Gastroesophageal sphincter (tissue), 4 donors: ENCODE measurements around the gene PLEKHG2. TPM values are rescaled to one million over a fixed set of nuclear protein-coding genes. Genes with fewer than 3 reads are reported as not detected.

Source experiments
- ATAC-seq: fragments of 150-250 bp; one replicate; pipeline ENCODE4 v1.9.1; 2016; ENCODE audit warnings: mild to moderate bottlenecking, moderate library complexity
- H3K27ac ChIP-seq, 4 donors: fragments of 200-600 bp; sonication (generic) in 3 of 4; 1 replicate in 3 of 4; 2 replicates in 1 of 4; pipeline ENCODE4 v1.5.1; 2016 to 2019
- H3K27me3 ChIP-seq: fragments of 200-600 bp; sonication (generic); one replicate; pipeline ENCODE4 v1.5.1; 2019
- H3K36me3 ChIP-seq, 2 donors: fragments of 200-600 bp; sonication (generic); one replicate each; pipeline ENCODE4 v1.5.1; 2019; ENCODE audit warnings: control low read depth in 1 of 2
- H3K4me1 ChIP-seq, 3 donors: fragments of 200-600 bp; sonication (generic); 1 replicate in 2 of 3; 2 replicates in 1 of 3; pipeline ENCODE4 v1.5.1; 2016 to 2019; ENCODE audit warnings: control low read depth in 2 of 3
- H3K4me3 ChIP-seq, 2 donors: fragments of 200-600 bp; sonication (generic); one replicate each; pipeline ENCODE4 v1.5.1; 2019; ENCODE audit warnings: mild to moderate bottlenecking in 1 of 2, moderate library complexity in 1 of 2
- H3K9me3 ChIP-seq, 3 donors: fragments of 200-600 bp; sonication (generic); one replicate each; pipeline ENCODE4 v1.5.1; 2017 to 2019; ENCODE audit warnings: control low read depth in 2 of 3
- EP300 ChIP-seq: sonication (generic); formaldehyde crosslinking; IDR thresholded peaks from one replicate; pipeline ENCODE4 v1.6.1; 2017; ENCODE audit warnings: antibody characterized with exemption, mild to moderate bottlenecking
- POLR2A ChIP-seq, 2 donors: fragments of 450-650 bp; IDR thresholded peaks; one replicate each; pipeline ENCODE4 v1.6.1; 2017; ENCODE audit warnings: antibody characterized with exemption in 2 of 2, mild to moderate bottlenecking in 2 of 2, moderate library complexity in 1 of 2
- POLR2AphosphoS5 ChIP-seq: sonication (generic); formaldehyde crosslinking; IDR thresholded peaks from one replicate; pipeline ENCODE4 v1.6.1; 2017; ENCODE audit warnings: antibody characterized with exemption
- WGBS, 2 donors: methylation state at CpG; one replicate each; pipeline ENCODE4 v1.1.5; 2018; ENCODE audit warnings: low coverage in 1 of 2; 5-methylcytosine and 5-hydroxymethylcytosine counted together
- total RNA-seq, 4 donors: library from RNA; depleted of rRNA; stranded (reverse); fragments of >200 nt; gene quantifications; one replicate each; pipeline ENCODE4 v1.1.0, GENCODE V29; 2016
- TF ChIP-seq, protein P1 (sequence below), 4 experiments: fragments of 200-600 bp in 2 of 4; fragments of 450-650 bp in 2 of 4; sonication (generic) in 1 of 4; IDR thresholded peaks; one replicate each; pipeline ENCODE4 v1.5.1; 2017 to 2019; ENCODE audit warnings: antibody characterized with exemption in 4 of 4, mild to moderate bottlenecking in 2 of 4, moderate library complexity in 2 of 4

Gene PLEKHG2
- total RNA-seq, 4 donors from 2014 or later, result 19.5 to 35.3 (median 23.4) TPM

DNA sequence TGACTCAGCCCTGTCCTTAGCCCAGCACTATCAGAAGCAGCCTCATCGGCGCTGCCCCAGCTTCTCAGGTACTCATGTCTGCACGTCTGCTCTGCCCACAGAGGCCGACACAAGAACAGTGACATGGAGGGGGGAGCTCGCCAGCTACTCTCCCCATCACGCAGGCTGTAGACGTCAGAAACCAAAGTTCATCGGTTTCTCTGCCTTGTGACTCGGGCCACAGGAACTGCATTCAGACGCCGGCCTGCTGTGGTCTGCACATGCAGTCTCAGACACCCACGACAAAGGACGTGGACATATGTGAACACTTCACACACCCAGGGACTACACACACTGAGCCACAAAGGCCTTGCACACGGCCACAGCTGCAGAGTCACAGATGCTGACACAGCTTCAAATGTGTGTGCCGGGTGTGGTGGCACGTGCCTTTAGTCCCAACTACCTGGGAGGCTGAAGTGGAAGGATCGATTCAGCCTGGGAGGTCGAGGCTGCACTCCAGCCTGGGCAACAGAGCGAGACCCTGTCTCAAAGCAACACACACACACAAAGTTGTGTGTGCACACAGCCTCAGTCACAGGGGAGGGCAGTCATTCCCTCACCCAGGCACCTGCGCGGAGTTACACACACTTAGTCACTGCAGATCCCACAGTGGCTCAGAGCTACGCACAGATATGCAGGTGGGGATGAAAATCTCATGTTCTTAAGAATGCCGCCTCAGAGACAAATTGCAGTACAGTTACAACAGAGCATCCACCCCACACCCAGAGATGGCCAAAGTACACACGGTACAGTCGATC is 10.7 kb upstream of the PLEKHG2 start:
- Histone ChIP-seq H3K36me3 (peaks cover 0 to 19% of the 10 kb centered on the region in 2 donors), H3K27ac (peak overlapping the region; percentile 99 to 100 (median 99)), H3K27me3 (no peaks in the 10 kb centered on the region), H3K4me1 (peaks cover 8 to 82% (median 35%) of the 10 kb centered on the region in 3 donors), H3K4me3 (peak overlapping the region in 1 of 2 donors; percentile 71), H3K9me3 (no peaks in the 10 kb centered on the region)
- ATAC-seq, result no peak
- 53 to 80% methylated on average over 1 to 7 of the region's 25 CpGs for WGBS, 2 donors
- TF ChIP-seq, protein P1, sequence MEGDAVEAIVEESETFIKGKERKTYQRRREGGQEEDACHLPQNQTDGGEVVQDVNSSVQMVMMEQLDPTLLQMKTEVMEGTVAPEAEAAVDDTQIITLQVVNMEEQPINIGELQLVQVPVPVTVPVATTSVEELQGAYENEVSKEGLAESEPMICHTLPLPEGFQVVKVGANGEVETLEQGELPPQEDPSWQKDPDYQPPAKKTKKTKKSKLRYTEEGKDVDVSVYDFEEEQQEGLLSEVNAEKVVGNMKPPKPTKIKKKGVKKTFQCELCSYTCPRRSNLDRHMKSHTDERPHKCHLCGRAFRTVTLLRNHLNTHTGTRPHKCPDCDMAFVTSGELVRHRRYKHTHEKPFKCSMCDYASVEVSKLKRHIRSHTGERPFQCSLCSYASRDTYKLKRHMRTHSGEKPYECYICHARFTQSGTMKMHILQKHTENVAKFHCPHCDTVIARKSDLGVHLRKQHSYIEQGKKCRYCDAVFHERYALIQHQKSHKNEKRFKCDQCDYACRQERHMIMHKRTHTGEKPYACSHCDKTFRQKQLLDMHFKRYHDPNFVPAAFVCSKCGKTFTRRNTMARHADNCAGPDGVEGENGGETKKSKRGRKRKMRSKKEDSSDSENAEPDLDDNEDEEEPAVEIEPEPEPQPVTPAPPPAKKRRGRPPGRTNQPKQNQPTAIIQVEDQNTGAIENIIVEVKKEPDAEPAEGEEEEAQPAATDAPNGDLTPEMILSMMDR (IDR thresholded peaks at IDR 0.05), result no peak
- TF ChIP-seq EP300 (no peak), POLR2A (IDR thresholded peaks at IDR 0.05) (no peak), POLR2AphosphoS5 (peak; percentile 35)

DNA sequence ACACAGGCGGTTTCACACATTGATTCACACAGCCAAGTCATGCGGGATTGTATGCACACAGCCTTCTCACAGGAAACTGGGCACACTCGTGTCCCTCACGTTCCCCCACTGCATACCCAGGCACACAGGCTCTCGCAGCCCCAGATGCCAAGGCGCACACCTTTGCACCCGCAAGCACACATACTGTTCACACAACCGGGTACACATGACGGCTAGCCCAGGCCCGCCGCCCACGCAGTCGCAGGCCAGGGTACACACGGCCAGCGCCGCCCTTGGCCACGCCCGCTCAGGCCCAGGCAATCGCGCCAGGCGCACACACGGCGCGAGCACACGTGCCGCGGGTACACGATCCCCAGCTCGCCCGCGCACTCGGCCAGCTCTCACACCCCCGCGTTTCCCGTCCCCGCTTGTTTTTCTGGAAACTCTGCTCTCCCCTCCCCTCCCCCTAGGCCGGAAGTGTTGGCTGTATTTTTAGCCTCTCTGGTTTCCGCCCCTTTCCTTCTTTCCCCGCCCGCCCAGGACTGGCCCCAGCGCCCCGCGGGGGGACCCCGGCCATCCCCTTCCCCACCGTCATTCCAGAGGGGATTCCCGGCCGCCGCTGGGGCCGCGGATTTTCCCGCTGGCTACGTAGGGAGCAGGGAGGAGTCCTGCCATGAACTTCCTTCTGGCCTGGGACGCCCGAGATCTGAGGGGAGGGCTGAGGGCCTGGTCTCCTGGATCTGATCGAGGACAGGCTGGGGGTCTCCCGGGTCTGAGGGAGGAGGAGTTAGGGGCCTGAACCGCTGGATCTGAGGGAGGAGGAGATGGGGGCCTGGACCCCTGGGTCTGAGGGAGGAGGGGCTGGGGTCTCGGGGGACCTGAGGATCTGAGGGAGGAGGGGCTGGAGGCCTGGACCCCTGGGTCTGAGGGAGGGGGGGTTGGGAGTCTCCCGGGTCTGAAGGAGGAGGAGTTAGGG is 9.8 kb upstream of the PLEKHG2 start:
- WGBS, 2 donors, result 1 to 11% methylated on average over 7 to 23 of the region's 59 CpGs
- H3K27ac ChIP-seq, result peak overlapping the region; percentile 99 to 100 (median 99)
- no peaks in the 10 kb centered on the region for H3K27me3 ChIP-seq
- H3K36me3 ChIP-seq, result peaks cover 0 to 19% of the 10 kb centered on the region in 2 donors
- H3K4me1 ChIP-seq, result peaks cover 8 to 73% (median 31%) of the 10 kb centered on the region in 3 donors
- H3K4me3 ChIP-seq, result peak overlapping the region; percentile 50 to 71
- TF ChIP-seq POLR2AphosphoS5 (peak; percentile 95), EP300 (no peak), POLR2A (IDR thresholded peaks at IDR 0.05) (peak in 1 of 2 donors; percentile 36)
- TF ChIP-seq, protein P1 (IDR thresholded peaks at IDR 0.05), result no peak
- peak; percentile 35 for ATAC-seq
- H3K9me3 ChIP-seq, result no peaks in the 10 kb centered on the region

DNA sequence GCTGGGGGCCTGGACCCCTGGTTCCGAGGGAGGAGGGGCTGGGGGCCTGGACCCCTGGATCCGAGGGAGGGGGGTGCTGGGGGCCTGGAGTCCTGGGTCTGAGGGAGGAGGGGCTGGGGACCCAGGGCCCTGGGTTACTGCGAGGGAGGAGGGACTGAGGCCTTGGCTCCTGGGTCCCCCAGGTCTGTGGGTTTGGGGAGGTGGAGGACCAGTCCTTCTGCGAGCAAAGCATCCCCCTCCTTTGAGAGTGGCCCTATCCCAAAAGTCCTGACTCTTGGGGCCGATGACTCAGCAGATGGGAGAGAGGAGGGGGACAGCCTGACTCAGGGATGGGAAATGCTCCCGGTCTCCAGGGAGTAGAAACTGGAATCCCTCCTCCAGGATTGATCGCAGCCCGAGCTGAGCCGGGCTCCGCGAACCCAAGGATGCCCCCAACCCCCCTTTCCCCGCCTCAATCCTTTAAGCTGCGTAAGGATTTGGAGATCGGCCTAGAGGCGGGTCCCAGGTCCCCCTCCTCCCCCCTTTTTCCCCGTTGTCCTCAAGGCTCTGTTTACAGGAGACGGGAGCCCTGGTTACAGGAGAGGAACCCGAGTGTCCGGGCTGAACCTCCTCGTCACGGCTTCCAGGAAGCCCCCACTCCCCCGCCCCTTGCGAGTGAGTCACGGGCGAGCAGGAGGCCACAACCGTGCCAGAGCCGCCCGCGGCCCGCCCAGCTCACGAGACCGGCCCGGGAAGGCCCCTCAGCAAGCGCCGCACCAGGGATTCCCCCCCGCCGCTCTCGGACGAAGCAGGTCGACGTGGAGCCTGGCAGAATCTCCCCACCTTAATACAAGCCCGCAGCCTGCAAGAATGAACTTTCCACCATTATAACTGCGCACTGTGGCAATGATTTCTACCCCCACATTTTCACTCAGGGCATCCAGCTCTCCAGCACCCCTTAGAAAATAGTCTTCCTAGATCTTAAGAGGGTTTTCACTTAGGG is 8.8 kb upstream of the PLEKHG2 start:
- Histone ChIP-seq H3K36me3 (peaks cover 4 to 24% of the 10 kb centered on the region in 2 donors), H3K9me3 (no peaks in the 10 kb centered on the region), H3K4me3 (peak overlapping the region; percentile 50 to 71), H3K27ac (peak overlapping the region; percentile 99 to 100 (median 99)), H3K4me1 (peaks cover 0 to 63% (median 22%) of the 10 kb centered on the region in 3 donors), H3K27me3 (no peaks in the 10 kb centered on the region)
- TF ChIP-seq, protein P1 (IDR thresholded peaks at IDR 0.05), result no peak
- peak; percentile 86 for TF ChIP-seq EP300
- TF ChIP-seq POLR2A (IDR thresholded peaks at IDR 0.05), result peak; percentile 57 to 73
- TF ChIP-seq POLR2AphosphoS5, result peak; percentile 99
- 0% methylated on average over 2 to 5 of the region's 43 CpGs for WGBS, 2 donors
- ATAC-seq, result peak; percentile 67

DNA sequence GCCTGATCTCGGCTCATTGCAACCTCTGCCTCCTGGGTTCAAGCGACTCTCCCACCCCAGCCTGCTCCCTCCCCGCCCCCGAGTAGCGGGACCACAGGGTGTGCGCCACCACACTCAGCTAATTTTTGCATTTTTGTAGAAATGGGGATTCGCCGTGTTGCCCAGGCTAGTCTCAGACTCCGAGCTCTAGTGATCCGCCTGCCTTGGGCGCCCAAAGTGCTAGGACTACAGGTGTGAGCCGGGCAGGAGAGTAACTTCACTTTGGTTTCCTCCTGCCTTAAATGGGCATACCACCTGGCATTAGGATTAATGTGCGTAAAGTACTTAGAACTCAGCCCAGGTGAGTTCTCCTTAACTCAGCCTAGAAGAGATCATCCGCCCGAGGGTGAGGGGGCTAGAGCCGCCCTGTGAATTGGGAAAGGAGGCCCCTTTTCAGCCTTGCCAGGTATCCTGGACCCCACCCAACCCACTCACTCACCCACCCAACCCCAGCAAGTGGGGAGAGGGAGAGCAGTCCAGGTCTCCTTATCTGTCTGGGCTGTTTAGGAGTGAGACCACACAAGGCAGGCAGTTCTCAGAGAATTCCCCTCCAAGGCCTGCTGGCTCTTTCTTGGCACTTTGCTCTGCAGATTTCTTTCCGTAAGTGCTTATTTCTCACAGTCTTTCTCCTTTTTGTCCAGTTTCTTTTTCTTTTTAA is 7.1 kb upstream of the PLEKHG2 start:
- Histone ChIP-seq H3K4me3 (peak overlapping the region; percentile 84 to 90), H3K36me3 (peaks cover 4 to 22% of the 10 kb centered on the region in 2 donors), H3K9me3 (no peaks in the 10 kb centered on the region), H3K27ac (peak overlapping the region; percentile 99 to 100 (median 99)), H3K27me3 (no peaks in the 10 kb centered on the region), H3K4me1 (peaks cover 0 to 55% (median 21%) of the 10 kb centered on the region in 3 donors)
- TF ChIP-seq POLR2AphosphoS5 (no peak), EP300 (no peak)
- TF ChIP-seq, protein P1 (IDR thresholded peaks at IDR 0.05), result no peak
- 70% methylated on average over 4 of the region's 17 CpGs; no CpG with 5 or more reads in 1 of the 2 donors for WGBS, 2 donors
- ATAC-seq, result no peak
